ENCODE data around the gene IKZF4.
"Not testable (repeated sequence)": the region's sequence is repeated elsewhere in the genome, so short reads cannot be mapped to it uniquely, and the experiment has no call there.

Gene IKZF4

DNA sequence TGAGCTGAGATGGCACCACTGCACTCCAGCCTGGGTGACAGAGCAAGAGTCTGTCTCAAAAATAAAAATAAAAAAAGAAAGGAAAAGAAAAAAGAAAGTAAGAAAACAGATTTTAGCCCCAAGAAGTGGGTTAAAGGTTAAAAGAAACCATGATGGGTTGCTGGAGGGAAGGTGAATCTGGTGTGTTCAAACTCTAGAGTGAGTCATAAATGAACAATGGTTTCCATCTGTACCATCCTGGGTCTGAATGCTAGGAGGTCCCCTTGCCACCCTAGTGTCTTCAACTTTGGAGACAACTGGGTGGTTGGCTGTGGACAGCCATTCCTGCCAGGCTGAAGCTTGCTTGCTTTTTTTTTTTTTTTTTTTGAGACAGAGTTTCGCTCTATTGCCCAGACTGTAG is 19.3 kb downstream of the IKZF4 start:
- Histone ChIP-seq H3K36me3 (ENCODE audit: control insufficient read depth in 2 of 2, insufficient read depth in 2 of 2, low read length in 2 of 2) (peaks cover 28 to 32% of the 10 kb centered on the region in 2 donors), H3K27ac (ENCODE audit: low read length) (no peak overlapping the region), H3K4me3 (ENCODE audit: low read length in 2 of 2) (no peak overlapping the region), H3K27me3 (ENCODE audit: control insufficient read depth in 1 of 2, insufficient read depth in 2 of 2, low read length in 2 of 2) (no peaks in the 10 kb centered on the region), H3K9me3 (ENCODE audit: control insufficient read depth in 2 of 2, low read length in 2 of 2) (no peaks in the 10 kb centered on the region), H3K9ac (ENCODE audit: low read length in 2 of 2) (no peak overlapping the region), H3K4me1 (ENCODE audit: control insufficient read depth, insufficient read depth, low read length) (peaks cover 17% of the 10 kb centered on the region)

DNA sequence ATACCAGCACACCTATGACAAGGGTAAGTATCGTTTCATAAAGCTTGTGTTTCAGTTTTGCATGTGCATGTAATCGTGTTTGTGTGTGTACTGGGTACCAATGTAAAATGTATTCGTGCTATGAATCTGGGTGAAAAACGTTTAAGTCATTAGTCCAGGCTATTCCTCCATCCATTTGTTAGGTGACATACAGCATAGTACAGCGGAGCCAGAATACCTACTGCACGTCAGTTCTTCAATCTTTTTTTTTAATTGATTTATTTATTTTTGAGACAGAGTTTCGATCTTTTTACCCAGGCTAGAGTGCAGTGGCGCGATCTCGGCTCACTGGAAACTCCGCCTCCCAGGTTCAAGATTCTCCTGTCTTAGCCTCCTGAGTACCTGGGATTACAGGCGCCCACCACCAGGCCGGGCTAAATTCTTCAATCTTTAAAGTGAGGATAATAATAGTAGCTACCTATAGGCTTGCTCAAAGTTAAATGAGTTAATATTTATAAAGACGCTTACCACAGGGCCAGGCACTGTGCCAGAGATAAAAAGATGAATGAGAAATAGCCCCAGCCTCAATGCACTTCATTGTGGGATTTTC is 20.2 kb downstream of the IKZF4 start:
- Histone ChIP-seq H3K27me3 (ENCODE audit: control insufficient read depth in 1 of 2, insufficient read depth in 2 of 2, low read length in 2 of 2) (no peaks in the 10 kb centered on the region), H3K4me1 (ENCODE audit: control insufficient read depth, insufficient read depth, low read length) (peaks cover 17% of the 10 kb centered on the region), H3K9me3 (ENCODE audit: control insufficient read depth in 2 of 2, low read length in 2 of 2) (no peaks in the 10 kb centered on the region), H3K36me3 (ENCODE audit: control insufficient read depth in 2 of 2, insufficient read depth in 2 of 2, low read length in 2 of 2) (peaks cover 24 to 31% of the 10 kb centered on the region in 2 donors), H3K9ac (ENCODE audit: low read length in 2 of 2) (peak overlapping the region; percentile 52 to 58), H3K27ac (ENCODE audit: low read length) (peak overlapping the region; percentile 96), H3K4me3 (ENCODE audit: low read length in 2 of 2) (peak overlapping the region; percentile 47 to 98)

DNA sequence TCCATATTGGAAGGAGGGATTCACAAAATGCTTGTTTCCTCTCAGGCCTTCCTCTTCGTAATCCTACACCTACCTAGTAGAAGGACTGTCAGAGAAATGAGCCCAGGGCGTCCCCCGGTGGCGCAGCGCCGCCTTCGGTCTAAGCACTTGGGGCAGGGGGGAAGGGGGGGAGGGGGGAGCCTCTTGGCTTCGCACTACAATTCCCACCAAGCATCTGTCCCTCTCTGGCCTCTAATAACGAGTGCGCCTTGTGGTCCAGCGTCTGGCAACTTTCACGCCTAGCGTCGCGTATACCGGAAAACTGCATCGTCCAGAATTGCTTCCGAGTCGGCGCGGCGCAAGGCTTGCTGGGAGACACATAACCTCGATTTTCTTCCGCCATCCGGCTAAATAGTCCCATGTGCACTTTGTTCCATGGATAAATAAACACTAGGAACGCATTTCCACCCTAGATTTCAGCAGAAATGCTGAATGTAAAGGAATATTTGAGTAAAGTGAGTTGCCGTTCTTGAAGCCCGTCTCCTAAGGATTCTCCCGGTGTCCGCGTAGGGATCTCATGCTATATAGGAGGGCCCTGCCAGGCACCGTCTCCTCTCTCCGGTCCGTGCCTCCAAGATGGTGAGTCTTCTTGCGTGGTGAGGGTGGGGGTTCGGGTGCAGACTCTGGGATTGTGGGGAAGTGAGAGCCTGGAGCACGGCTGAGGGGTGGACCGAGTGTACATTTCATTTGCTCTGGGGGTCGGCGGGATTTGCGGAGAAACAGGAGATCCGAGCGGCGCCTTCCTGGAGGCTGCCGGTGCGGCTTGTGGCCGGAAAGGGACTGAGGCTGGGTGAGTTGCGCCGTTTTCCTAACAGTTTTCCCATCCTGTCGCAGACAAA is 20.9 kb downstream of the IKZF4 start, which contains the start of gene RPS26:
TSS of gene RPS26 (plus strand) at position 367 of the 878 bp plus-strand sequence. CDS start at position 616, 249 bp downstream.
- H3K4me3 ChIP-seq (ENCODE audit: low read length in 2 of 2): peak within 1 kb of the TSS; percentile 89 to 98
- peaks cover 22 to 26% of the 10 kb centered on the region in 2 donors for H3K36me3 ChIP-seq (ENCODE audit: control insufficient read depth in 2 of 2, insufficient read depth in 2 of 2, low read length in 2 of 2)
- peak within 1 kb of the TSS; percentile 96 for H3K27ac ChIP-seq (ENCODE audit: low read length)
- H3K9me3 ChIP-seq (ENCODE audit: control insufficient read depth in 2 of 2, low read length in 2 of 2): no peaks in the 10 kb centered on the region
- H3K9ac ChIP-seq (ENCODE audit: low read length in 2 of 2): peak within 1 kb of the TSS; percentile 93 to 98
- H3K27me3 ChIP-seq (ENCODE audit: control insufficient read depth in 1 of 2, insufficient read depth in 2 of 2, low read length in 2 of 2): no peaks in the 10 kb centered on the region
- peaks cover 17% of the 10 kb centered on the region for H3K4me1 ChIP-seq (ENCODE audit: control insufficient read depth, insufficient read depth, low read length)

DNA sequence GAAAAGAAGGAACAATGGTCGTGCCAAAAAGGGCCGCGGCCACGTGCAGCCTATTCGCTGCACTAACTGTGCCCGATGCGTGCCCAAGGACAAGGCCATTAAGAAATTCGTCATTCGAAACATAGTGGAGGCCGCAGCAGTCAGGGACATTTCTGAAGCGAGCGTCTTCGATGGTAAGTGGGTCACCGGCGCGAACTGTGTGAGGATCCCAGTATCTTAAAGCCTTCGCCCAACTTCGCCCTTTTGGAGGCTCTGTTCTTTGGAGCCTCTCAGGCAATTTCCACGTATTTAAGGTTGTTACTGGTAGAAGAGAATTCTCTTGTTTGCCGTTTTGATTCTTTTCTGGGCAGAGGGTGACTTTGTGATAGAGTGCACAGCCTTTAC is 21.6 kb downstream of the IKZF4 start:
- not testable (repeated sequence) for H3K27me3 ChIP-seq (ENCODE audit: control insufficient read depth in 1 of 2, insufficient read depth in 2 of 2, low read length in 2 of 2); H3K9me3 ChIP-seq (ENCODE audit: control insufficient read depth in 2 of 2, low read length in 2 of 2)
- Histone ChIP-seq H3K9ac (ENCODE audit: low read length in 2 of 2) (peak overlapping the region; percentile 93 to 98), H3K27ac (ENCODE audit: low read length) (peak overlapping the region; percentile 96), H3K4me3 (ENCODE audit: low read length in 2 of 2) (peak overlapping the region; percentile 89 to 98), H3K4me1 (ENCODE audit: control insufficient read depth, insufficient read depth, low read length) (peaks cover 17% of the 10 kb centered on the region), H3K36me3 (ENCODE audit: control insufficient read depth in 2 of 2, insufficient read depth in 2 of 2, low read length in 2 of 2) (peaks cover 19 to 22% of the 10 kb centered on the region in 2 donors)

DNA sequence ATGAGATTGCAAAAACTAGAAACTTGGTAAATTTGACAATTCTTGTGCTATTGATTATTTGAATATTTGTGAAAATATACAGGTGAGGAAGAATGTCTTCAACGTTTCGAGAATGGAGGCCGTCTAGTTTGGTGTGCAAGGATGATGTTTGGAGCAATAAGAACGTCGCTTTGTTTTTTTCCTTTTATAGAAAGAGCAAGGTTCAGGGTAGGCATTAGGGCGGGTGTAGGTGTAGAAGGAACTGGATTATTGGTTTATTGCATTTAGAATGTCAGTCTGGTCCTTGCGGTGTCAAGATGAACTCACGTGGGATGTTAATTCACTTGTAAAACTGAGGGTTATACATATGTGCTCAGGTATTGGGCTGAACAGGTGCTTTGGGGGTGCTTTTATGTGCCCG is 22.0 kb downstream of the IKZF4 start:
- H3K4me1 ChIP-seq (ENCODE audit: control insufficient read depth, insufficient read depth, low read length): peaks cover 17% of the 10 kb centered on the region
- peak overlapping the region; percentile 89 to 98 for H3K4me3 ChIP-seq (ENCODE audit: low read length in 2 of 2)
- no peaks in the 10 kb centered on the region for H3K9me3 ChIP-seq (ENCODE audit: control insufficient read depth in 2 of 2, low read length in 2 of 2)
- no peaks in the 10 kb centered on the region for H3K27me3 ChIP-seq (ENCODE audit: control insufficient read depth in 1 of 2, insufficient read depth in 2 of 2, low read length in 2 of 2)
- H3K36me3 ChIP-seq (ENCODE audit: control insufficient read depth in 2 of 2, insufficient read depth in 2 of 2, low read length in 2 of 2): peaks cover 19 to 22% of the 10 kb centered on the region in 2 donors
- H3K9ac ChIP-seq (ENCODE audit: low read length in 2 of 2): peak overlapping the region; percentile 93 to 98
- peak overlapping the region; percentile 96 for H3K27ac ChIP-seq (ENCODE audit: low read length)

DNA sequence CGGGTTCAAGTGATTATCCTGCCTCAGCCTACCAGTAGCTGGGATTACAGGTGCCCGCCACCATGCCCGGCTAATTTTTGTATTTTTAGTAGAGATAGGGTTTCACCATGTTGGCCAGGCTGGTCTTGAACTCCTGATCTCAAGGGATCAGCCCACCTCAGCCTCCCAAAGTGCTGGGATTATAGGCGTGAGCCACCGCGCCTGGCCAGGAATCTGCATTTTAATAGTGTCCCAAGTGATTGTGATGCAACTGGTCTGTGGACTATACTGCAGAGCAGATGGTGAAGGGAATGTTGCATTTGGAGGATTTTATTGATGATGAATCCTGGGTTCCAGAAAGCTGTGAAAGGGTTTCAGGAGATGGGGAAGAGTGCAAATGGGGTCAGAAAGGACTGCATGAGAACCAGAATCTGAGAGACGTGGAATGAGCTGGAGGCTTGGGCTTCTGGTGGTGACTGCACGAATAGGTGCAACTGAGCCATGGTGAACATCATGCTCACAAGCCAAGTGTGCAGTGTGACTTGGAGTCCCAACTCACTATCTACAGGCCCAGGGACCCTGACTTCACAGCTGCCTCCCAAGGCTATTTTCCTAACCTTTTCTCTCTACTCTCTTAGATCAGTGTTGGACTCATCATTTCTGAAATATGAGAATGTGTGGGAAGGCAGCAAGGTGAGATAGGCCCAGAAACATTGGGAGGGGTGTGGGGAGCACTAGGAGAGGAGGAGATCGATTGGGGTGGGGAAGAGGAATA is 25.4 kb downstream of the IKZF4 start:
- H3K9ac ChIP-seq (ENCODE audit: low read length in 2 of 2): peak overlapping the region in 1 of 2 donors; percentile 17
- H3K27ac ChIP-seq (ENCODE audit: low read length): peak overlapping the region; percentile 31
- H3K9me3 ChIP-seq (ENCODE audit: control insufficient read depth in 2 of 2, low read length in 2 of 2): no peaks in the 10 kb centered on the region
- peaks cover 13% of the 10 kb centered on the region for H3K4me1 ChIP-seq (ENCODE audit: control insufficient read depth, insufficient read depth, low read length)
- peaks cover 19 to 22% of the 10 kb centered on the region in 2 donors for H3K36me3 ChIP-seq (ENCODE audit: control insufficient read depth in 2 of 2, insufficient read depth in 2 of 2, low read length in 2 of 2)
- no peaks in the 10 kb centered on the region for H3K27me3 ChIP-seq (ENCODE audit: control insufficient read depth in 1 of 2, insufficient read depth in 2 of 2, low read length in 2 of 2)
- no peak overlapping the region for H3K4me3 ChIP-seq (ENCODE audit: low read length in 2 of 2)

DNA sequence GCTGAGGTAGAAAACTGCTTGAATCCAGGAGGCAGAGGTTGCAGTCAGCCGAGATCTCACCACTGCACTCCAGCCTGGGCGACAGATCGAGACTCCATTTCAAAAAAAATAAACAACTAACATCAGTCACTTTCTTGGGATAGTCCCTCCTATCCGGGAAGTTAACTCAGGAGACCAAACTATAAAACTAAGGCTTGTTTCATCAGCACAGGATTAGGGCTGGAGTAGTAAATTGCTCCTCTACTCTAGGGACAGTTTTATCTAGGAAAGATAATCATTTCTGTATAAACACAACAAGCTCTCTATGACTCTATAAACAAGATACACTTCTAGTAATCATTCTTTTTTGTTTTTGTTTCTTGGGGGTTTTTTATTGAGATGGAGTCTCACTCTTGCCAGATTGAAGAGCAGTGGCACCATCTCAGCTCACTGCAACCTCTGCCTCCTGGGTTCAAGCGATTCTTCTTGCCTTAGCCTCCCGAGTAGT is 32.6 kb downstream of the IKZF4 start:
- Histone ChIP-seq H3K27me3 (ENCODE audit: control insufficient read depth in 1 of 2, insufficient read depth in 2 of 2, low read length in 2 of 2) (no peaks in the 10 kb centered on the region), H3K4me1 (ENCODE audit: control insufficient read depth, insufficient read depth, low read length) (no peaks in the 10 kb centered on the region), H3K9me3 (ENCODE audit: control insufficient read depth in 2 of 2, low read length in 2 of 2) (no peaks in the 10 kb centered on the region), H3K4me3 (ENCODE audit: low read length in 2 of 2) (no peak overlapping the region), H3K9ac (ENCODE audit: low read length in 2 of 2) (no peak overlapping the region), H3K36me3 (ENCODE audit: control insufficient read depth in 2 of 2, insufficient read depth in 2 of 2, low read length in 2 of 2) (no peaks in the 10 kb centered on the region), H3K27ac (ENCODE audit: low read length) (no peak overlapping the region)

DNA sequence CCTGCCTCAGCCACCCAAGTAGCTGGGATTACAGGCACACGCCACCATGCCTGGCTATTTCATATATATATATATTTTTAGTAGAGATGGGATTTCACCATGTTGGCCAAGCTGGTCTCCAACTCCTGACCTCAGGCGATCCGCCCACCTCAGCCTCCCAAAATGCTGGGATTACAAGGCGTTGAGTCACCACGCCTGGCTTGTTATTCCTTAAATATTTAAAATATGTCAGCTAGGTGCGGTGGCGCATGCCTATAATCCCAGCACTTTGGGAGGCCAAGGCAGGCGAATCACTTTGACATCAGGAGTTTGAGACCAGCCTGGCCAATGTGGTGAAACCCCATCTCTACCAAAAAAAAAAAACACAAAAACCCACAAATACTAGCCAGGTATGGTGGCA is 39.1 kb downstream of the IKZF4 start:
- H3K4me1 ChIP-seq (ENCODE audit: control insufficient read depth, insufficient read depth, low read length); H3K9me3 ChIP-seq (ENCODE audit: control insufficient read depth in 2 of 2, low read length in 2 of 2); H3K27ac ChIP-seq (ENCODE audit: low read length): not testable (repeated sequence)

DNA sequence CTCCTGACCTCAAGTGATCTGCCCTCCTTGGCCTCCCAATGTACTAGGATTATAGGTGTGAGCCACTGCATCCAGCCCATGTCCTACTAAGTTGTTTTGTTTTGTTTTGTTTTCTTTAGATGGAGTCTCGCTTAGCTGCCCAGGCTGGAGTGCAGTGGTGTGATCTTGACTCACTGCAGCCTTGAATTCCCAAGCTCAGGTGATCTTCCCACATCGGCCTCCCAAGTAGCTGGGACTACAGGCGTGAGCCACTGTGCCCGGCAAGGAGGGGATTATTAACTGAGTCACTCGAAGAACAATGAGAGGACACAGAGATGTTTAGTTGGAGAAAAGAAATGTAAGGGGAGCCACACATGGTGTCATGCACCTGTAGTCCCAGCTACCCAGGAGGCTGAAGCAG is 41.1 kb downstream of the IKZF4 start:
- Histone ChIP-seq H3K27me3 (ENCODE audit: control insufficient read depth in 1 of 2, insufficient read depth in 2 of 2, low read length in 2 of 2) (no peaks in the 10 kb centered on the region), H3K27ac (ENCODE audit: low read length) (no peak overlapping the region), H3K4me3 (ENCODE audit: low read length in 2 of 2) (no peak overlapping the region), H3K4me1 (ENCODE audit: control insufficient read depth, insufficient read depth, low read length) (no peaks in the 10 kb centered on the region), H3K9me3 (ENCODE audit: control insufficient read depth in 2 of 2, low read length in 2 of 2) (no peaks in the 10 kb centered on the region), H3K9ac (ENCODE audit: low read length in 2 of 2) (no peak overlapping the region), H3K36me3 (ENCODE audit: control insufficient read depth in 2 of 2, insufficient read depth in 2 of 2, low read length in 2 of 2) (no peaks in the 10 kb centered on the region)

More for the DNA sequence above, 39.1 kb downstream of the IKZF4 start:
- not testable (repeated sequence) for H3K27me3 ChIP-seq (ENCODE audit: control insufficient read depth in 1 of 2, insufficient read depth in 2 of 2, low read length in 2 of 2); H3K4me3 ChIP-seq (ENCODE audit: low read length in 2 of 2); H3K36me3 ChIP-seq (ENCODE audit: control insufficient read depth in 2 of 2, insufficient read depth in 2 of 2, low read length in 2 of 2); H3K9ac ChIP-seq (ENCODE audit: low read length in 2 of 2)

DNA sequence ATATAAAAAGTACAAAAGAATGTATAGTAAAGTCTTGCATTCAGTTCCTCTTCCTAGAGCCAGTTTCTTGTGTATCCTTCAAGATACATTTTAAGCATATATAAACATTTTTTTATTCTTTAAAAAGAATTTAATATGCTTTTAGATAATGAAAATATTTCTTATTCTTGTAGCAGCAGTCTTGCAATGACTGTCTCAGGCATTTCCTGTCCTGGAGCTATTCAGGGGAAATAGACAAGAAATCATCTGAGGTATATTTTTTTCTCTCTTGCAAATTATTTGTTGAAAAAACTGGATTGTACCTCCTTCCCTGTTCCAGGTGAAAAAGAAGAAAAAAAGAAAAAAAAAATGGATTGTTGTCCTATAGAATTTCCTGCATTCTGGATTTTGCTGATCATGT is 42.2 kb downstream of the IKZF4 start:
- Histone ChIP-seq H3K9me3 (ENCODE audit: control insufficient read depth in 2 of 2, low read length in 2 of 2) (no peaks in the 10 kb centered on the region), H3K27me3 (ENCODE audit: control insufficient read depth in 1 of 2, insufficient read depth in 2 of 2, low read length in 2 of 2) (no peaks in the 10 kb centered on the region), H3K4me3 (ENCODE audit: low read length in 2 of 2) (no peak overlapping the region), H3K9ac (ENCODE audit: low read length in 2 of 2) (no peak overlapping the region), H3K27ac (ENCODE audit: low read length) (no peak overlapping the region), H3K36me3 (ENCODE audit: control insufficient read depth in 2 of 2, insufficient read depth in 2 of 2, low read length in 2 of 2) (no peaks in the 10 kb centered on the region), H3K4me1 (ENCODE audit: control insufficient read depth, insufficient read depth, low read length) (no peaks in the 10 kb centered on the region)
